Measurements from ENCODE around the gene TFAP2B.

TFAP2B gene

GRCh38 chr6:50850223-50851048 is 31.8 kb downstream of the TFAP2B start:
- TF ChIP-seq CTCF (IDR thresholded peaks at IDR 0.05; ENCODE audit: control insufficient read depth, insufficient read depth, low read depth, low read length, missing control alignments): no peak
- no peak overlapping the region for H3K4me3 ChIP-seq (ENCODE audit: control insufficient read depth, low read depth, low read length)
- DNase-seq (ENCODE audit: low read depth): no peak

- H3K4me3 ChIP-seq (ENCODE audit: control insufficient read depth, low read depth, low read length): no peak overlapping the region
- TF ChIP-seq CTCF (IDR thresholded peaks at IDR 0.05; ENCODE audit: control insufficient read depth, insufficient read depth, low read depth, low read length, missing control alignments): no peak
- DNase-seq (ENCODE audit: low read depth): no peak
Measured at GRCh38 chr6:50851049-50851845, 32.6 kb downstream of the TFAP2B start.

GRCh38 chr6:50853939-50854338 is 35.3 kb downstream of the TFAP2B start:
- no peak for TF ChIP-seq CTCF (IDR thresholded peaks at IDR 0.05; ENCODE audit: control insufficient read depth, insufficient read depth, low read depth, low read length, missing control alignments)
- DNase-seq (ENCODE audit: low read depth): no peak
- H3K4me3 ChIP-seq (ENCODE audit: control insufficient read depth, low read depth, low read length): no peak overlapping the region

GRCh38 chr6:50861692-50862091 is 43.0 kb downstream of the TFAP2B start:
- DNase-seq (ENCODE audit: low read depth): no peak
- TF ChIP-seq CTCF (IDR thresholded peaks at IDR 0.05; ENCODE audit: control insufficient read depth, insufficient read depth, low read depth, low read length, missing control alignments): no peak
- H3K4me3 ChIP-seq (ENCODE audit: control insufficient read depth, low read depth, low read length): no peak overlapping the region

GRCh38 chr6:50862176-50862575 is 43.5 kb downstream of the TFAP2B start:
- no peak overlapping the region for H3K4me3 ChIP-seq (ENCODE audit: control insufficient read depth, low read depth, low read length)
- DNase-seq (ENCODE audit: low read depth): no peak
- TF ChIP-seq CTCF (IDR thresholded peaks at IDR 0.05; ENCODE audit: control insufficient read depth, insufficient read depth, low read depth, low read length, missing control alignments): no peak

GRCh38 chr6:50864601-50865000 is 45.9 kb downstream of the TFAP2B start:
- H3K4me3 ChIP-seq (ENCODE audit: control insufficient read depth, low read depth, low read length): no peak overlapping the region
- DNase-seq (ENCODE audit: low read depth): no peak
- TF ChIP-seq CTCF (IDR thresholded peaks at IDR 0.05; ENCODE audit: control insufficient read depth, insufficient read depth, low read depth, low read length, missing control alignments): no peak

Data from AG09309 (cell line).